Measurements from ENCODE around the gene PDXDC1.

DNA sequence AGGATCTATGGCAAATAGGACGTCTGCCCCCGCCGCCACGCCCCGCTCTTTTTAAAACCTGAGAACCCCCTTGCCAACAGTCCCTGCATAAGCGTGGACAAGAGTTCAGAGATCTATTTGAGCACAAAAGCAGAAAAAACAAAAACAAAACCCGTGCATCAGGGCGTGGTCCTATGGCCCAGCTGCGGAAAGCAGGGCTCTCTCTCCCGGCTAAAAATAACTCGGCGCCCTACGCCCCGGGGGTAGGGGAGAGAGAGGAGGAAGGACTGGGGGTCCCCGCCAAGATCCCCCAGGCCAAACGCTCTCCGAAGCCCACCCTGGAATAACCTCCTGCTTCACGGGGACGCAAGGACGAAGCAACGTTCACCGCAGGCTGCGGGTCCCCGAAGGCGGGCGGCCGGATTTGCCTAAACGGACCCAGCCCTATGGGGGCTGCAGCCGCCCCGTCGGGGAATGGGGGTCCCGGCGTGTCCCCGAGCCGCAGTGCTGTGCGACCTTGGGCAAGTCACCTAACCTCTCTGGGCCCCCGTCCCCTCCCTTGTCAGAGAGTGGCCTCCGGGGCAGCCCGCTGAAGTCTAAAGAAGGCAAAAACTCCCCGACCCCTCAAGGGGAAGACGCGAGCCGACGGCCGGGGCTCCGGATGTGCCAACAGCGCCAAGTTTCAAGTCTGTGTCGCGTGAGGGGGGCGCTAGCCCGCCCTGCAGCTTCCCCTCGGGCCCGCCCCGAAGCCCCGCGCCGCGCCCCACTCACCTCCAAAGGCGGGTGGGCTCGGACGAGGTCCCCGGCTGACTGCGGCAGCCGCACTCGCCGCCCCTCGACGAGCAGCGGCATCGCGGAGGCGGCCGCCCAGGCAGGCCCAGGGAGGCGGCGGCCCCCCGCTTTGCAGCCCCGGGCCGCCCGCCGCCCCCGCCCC lies 80.6 kb downstream of the PDXDC1 start:
- TF ChIP-seq EZH2phosphoT487 (IDR thresholded peaks at IDR 0.05; ENCODE audit: borderline replicate concordance, low read length) (no peak), EZH2 (IDR thresholded peaks at IDR 0.05; ENCODE audit: low read length, unreplicated experiment) (no peak)
- TF ChIP-seq, protein P1, sequence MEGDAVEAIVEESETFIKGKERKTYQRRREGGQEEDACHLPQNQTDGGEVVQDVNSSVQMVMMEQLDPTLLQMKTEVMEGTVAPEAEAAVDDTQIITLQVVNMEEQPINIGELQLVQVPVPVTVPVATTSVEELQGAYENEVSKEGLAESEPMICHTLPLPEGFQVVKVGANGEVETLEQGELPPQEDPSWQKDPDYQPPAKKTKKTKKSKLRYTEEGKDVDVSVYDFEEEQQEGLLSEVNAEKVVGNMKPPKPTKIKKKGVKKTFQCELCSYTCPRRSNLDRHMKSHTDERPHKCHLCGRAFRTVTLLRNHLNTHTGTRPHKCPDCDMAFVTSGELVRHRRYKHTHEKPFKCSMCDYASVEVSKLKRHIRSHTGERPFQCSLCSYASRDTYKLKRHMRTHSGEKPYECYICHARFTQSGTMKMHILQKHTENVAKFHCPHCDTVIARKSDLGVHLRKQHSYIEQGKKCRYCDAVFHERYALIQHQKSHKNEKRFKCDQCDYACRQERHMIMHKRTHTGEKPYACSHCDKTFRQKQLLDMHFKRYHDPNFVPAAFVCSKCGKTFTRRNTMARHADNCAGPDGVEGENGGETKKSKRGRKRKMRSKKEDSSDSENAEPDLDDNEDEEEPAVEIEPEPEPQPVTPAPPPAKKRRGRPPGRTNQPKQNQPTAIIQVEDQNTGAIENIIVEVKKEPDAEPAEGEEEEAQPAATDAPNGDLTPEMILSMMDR (conservative IDR thresholded peaks at IDR 0.05; ENCODE audit: low read depth, low read length): no peak
